SK-N-SH (cell line): Measurements from ENCODE around the gene ADGRL3.

Experiments
- CHD2 ChIP-seq: fragments of 150-350 bp; IDR thresholded peaks from 2 replicates; pipeline ENCODE4 v1.6.1; 2018; ENCODE audit warnings: low read length; ENCODE audit not compliant: partially characterized antibody
- FOSL2 ChIP-seq: IDR thresholded peaks from 2 replicates; pipeline ENCODE4 v1.4.0; 2012; ENCODE audit warnings: low read depth, mild to moderate bottlenecking, moderate library complexity, borderline replicate concordance
- RFX5 ChIP-seq: IDR thresholded peaks from 2 replicates; pipeline ENCODE4 v1.6.1; 2012; ENCODE audit warnings: mild to moderate bottlenecking, improper control_type of control experiment, low read length
- YY1 ChIP-seq: IDR thresholded peaks from 2 replicates; pipeline ENCODE4 v1.4.0; 2012; ENCODE audit warnings: low read depth, mild to moderate bottlenecking
- TF ChIP-seq, protein P1 (sequence below): fragments of 200-600 bp; sonication (generic); IDR thresholded peaks from 2 replicates; pipeline ENCODE4 v1.6.1; 2017; ENCODE audit warnings: antibody characterized with exemption, mild to moderate bottlenecking, moderate library complexity
- TF ChIP-seq, protein P2 (sequence below): IDR thresholded peaks from 2 replicates; pipeline ENCODE4 v1.6.1; 2012; ENCODE audit warnings: mild to moderate bottlenecking, low read depth, low read length, moderate library complexity

DNA sequence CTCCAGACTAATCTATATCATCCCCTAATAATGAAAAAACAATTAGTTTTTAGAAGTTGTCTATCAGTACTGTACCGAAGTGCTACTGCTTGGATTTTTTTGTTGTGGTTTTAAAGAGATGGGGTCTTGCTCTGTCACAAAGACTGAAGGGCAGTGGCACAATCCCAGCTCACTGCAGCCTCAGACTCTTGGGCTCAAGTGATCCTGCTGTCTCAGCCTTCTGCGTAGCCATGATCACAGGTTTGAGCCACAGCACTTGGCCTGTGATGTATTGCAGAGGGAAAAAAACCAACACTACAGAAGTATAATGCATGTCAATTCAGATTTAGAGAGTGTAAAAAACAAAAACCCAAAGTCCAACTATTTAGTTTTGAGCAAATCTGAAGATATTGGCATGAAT, 875.0 kb downstream of the ADGRL3 start:
- TF ChIP-seq, protein P1, sequence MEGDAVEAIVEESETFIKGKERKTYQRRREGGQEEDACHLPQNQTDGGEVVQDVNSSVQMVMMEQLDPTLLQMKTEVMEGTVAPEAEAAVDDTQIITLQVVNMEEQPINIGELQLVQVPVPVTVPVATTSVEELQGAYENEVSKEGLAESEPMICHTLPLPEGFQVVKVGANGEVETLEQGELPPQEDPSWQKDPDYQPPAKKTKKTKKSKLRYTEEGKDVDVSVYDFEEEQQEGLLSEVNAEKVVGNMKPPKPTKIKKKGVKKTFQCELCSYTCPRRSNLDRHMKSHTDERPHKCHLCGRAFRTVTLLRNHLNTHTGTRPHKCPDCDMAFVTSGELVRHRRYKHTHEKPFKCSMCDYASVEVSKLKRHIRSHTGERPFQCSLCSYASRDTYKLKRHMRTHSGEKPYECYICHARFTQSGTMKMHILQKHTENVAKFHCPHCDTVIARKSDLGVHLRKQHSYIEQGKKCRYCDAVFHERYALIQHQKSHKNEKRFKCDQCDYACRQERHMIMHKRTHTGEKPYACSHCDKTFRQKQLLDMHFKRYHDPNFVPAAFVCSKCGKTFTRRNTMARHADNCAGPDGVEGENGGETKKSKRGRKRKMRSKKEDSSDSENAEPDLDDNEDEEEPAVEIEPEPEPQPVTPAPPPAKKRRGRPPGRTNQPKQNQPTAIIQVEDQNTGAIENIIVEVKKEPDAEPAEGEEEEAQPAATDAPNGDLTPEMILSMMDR: no peak
- TF ChIP-seq CHD2 (no peak), FOSL2 (no peak), YY1 (no peak), RFX5 (no peak)
- TF ChIP-seq, protein P2, sequence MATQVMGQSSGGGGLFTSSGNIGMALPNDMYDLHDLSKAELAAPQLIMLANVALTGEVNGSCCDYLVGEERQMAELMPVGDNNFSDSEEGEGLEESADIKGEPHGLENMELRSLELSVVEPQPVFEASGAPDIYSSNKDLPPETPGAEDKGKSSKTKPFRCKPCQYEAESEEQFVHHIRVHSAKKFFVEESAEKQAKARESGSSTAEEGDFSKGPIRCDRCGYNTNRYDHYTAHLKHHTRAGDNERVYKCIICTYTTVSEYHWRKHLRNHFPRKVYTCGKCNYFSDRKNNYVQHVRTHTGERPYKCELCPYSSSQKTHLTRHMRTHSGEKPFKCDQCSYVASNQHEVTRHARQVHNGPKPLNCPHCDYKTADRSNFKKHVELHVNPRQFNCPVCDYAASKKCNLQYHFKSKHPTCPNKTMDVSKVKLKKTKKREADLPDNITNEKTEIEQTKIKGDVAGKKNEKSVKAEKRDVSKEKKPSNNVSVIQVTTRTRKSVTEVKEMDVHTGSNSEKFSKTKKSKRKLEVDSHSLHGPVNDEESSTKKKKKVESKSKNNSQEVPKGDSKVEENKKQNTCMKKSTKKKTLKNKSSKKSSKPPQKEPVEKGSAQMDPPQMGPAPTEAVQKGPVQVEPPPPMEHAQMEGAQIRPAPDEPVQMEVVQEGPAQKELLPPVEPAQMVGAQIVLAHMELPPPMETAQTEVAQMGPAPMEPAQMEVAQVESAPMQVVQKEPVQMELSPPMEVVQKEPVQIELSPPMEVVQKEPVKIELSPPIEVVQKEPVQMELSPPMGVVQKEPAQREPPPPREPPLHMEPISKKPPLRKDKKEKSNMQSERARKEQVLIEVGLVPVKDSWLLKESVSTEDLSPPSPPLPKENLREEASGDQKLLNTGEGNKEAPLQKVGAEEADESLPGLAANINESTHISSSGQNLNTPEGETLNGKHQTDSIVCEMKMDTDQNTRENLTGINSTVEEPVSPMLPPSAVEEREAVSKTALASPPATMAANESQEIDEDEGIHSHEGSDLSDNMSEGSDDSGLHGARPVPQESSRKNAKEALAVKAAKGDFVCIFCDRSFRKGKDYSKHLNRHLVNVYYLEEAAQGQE: no peak
